H1 (cell line): ENCODE measurements around the gene CDC42EP3. TPM values are rescaled to one million over a fixed set of nuclear protein-coding genes. Genes with fewer than 3 reads are reported as not detected.

Experiments used
- CTCF ChIA-PET: fragments of 300-600 bp; sonication (Branson Sonifier 250); formaldehyde crosslinking; loops from one replicate; lab custom pipeline; 2021; ENCODE audit not compliant: partially characterized antibody; lab: Charles Lee
- POLR2A ChIA-PET: fragments of 300-600 bp; sonication (Branson Sonifier 250); formaldehyde crosslinking; loops from one replicate; lab custom pipeline; 2021; ENCODE audit warnings: inconsistent platforms; ENCODE audit not compliant: partially characterized antibody; lab: Charles Lee
- DNase-seq, 2 experiments: peaks; one replicate each; pipeline versions ENCODE4 v3.0.0 to v3.0.0-alpha.2; 2010 to 2022; ENCODE audit warnings: low spot score in 2 of 2, low read depth in 1 of 2, mixed read lengths in 1 of 2
- FAIRE-seq: peaks from 2 replicates; lab custom pipeline; 2011; peaks lifted over from hg19 to GRCh38; lab: Jason Lieb, UNC
- H2AFZ ChIP-seq: 2 replicates; pipeline ENCODE4 v1.8.1; 2012; ENCODE audit warnings: low read length, inconsistent platforms
- H2AK5ac ChIP-seq: 2 replicates; pipeline ENCODE4 v1.6.1; 2013; ENCODE audit warnings: low read depth, low read length
- H2BK120ac ChIP-seq: replicated peaks from 2 replicates; pipeline ENCODE3; 2013; ENCODE audit warnings: low read depth, low read length, inconsistent platforms
- H2BK12ac ChIP-seq: 2 replicates; pipeline ENCODE4 v1.6.1; 2013; ENCODE audit warnings: low read depth, low read length
- H2BK15ac ChIP-seq: 2 replicates; pipeline ENCODE4 v1.6.1; 2013; ENCODE audit warnings: low read length
- H2BK20ac ChIP-seq: 2 replicates; pipeline ENCODE4 v1.6.1; 2013; ENCODE audit warnings: low read length
- H2BK5ac ChIP-seq: 2 replicates; pipeline ENCODE4 v1.6.1; 2013; ENCODE audit warnings: low read depth, low read length
- H3K14ac ChIP-seq: 2 replicates; pipeline ENCODE4 v1.6.1; 2013; ENCODE audit warnings: inconsistent platforms; ENCODE audit not compliant: insufficient read length
- H3K18ac ChIP-seq: 2 replicates; pipeline ENCODE4 v1.6.1; 2013; ENCODE audit warnings: low read length; ENCODE audit errors: extremely low read depth
- H3K23ac ChIP-seq: 2 replicates; pipeline ENCODE4 v1.6.1; 2013; ENCODE audit warnings: inconsistent platforms; ENCODE audit not compliant: insufficient read length
- H3K23me2 ChIP-seq: 2 replicates; pipeline ENCODE4 v1.6.1; 2013; ENCODE audit warnings: low read depth, low read length
- H3K27ac ChIP-seq: 2 replicates; pipeline ENCODE4 v1.6.1; 2011; ENCODE audit warnings: low read depth, low read length, inconsistent platforms
- H3K27me3 ChIP-seq, 4 experiments: replicated peaks in 1 of 4; 1 replicate in 1 of 4; 2 replicates in 3 of 4; pipeline versions ENCODE4 v1.6.1 to v1.8.1; 2011 to 2013; ENCODE audit warnings: low read length in 3 of 4, mild to moderate bottlenecking in 3 of 4, inconsistent platforms in 2 of 4, mixed read lengths in 2 of 4, moderate library complexity in 1 of 4; ENCODE audit not compliant: control insufficient read depth in 3 of 4, insufficient read depth in 3 of 4; ENCODE audit errors: extremely low read depth in 1 of 4
- H3K36me3 ChIP-seq, 4 experiments: 2 replicates each; pipeline versions ENCODE4 v1.6.1 to v1.8.1; 2011 to 2013; ENCODE audit warnings: mild to moderate bottlenecking in 4 of 4, low read length in 3 of 4, moderate library complexity in 2 of 4, control low read depth in 1 of 4, inconsistent platforms in 1 of 4; ENCODE audit not compliant: insufficient read depth in 4 of 4, control insufficient read depth in 2 of 4
- H3K4ac ChIP-seq: replicated peaks from 2 replicates; pipeline ENCODE3; 2013; ENCODE audit warnings: low read length, low read depth, mixed read lengths, inconsistent platforms; ENCODE audit not compliant: insufficient read length
- H3K4me1 ChIP-seq, 4 experiments: replicated peaks in 1 of 4; 1 replicate in 1 of 4; 2 replicates in 3 of 4; pipeline versions ENCODE4 v1.6.1 to v1.8.1; 2011 to 2013; ENCODE audit warnings: low read length in 3 of 4, inconsistent platforms in 2 of 4, mixed read lengths in 1 of 4; ENCODE audit not compliant: insufficient read depth in 4 of 4, control insufficient read depth in 3 of 4
- H3K4me2 ChIP-seq, 2 experiments: 2 replicates each; pipeline versions ENCODE4 v1.6.1 to v1.8.1; 2011 to 2013; ENCODE audit warnings: low read depth in 2 of 2, low read length in 2 of 2, control low read depth in 1 of 2, inconsistent platforms in 1 of 2, mild to moderate bottlenecking in 1 of 2; ENCODE audit not compliant: insufficient read depth in 1 of 2
- H3K4me3 ChIP-seq, 4 experiments: fragments of 200-600, 300-600 bp in 1 of 4; sonication (generic), shearing (Covaris generic), sonication (Bioruptor Twin) in 1 of 4; 2 replicates each; pipeline versions ENCODE4 v1.5.1 to v1.8.1; 2011 to 2016; ENCODE audit warnings: low read length in 4 of 4, low read depth in 3 of 4, control low read depth in 2 of 4, inconsistent platforms in 2 of 4, mild to moderate bottlenecking in 2 of 4, mixed read lengths in 1 of 4, moderate library complexity in 1 of 4; ENCODE audit not compliant: insufficient read depth in 2 of 4; ENCODE audit errors: extremely low read depth in 1 of 4
- H3K56ac ChIP-seq: replicated peaks from 2 replicates; pipeline ENCODE3; 2013; ENCODE audit warnings: low read depth, mild to moderate bottlenecking, mixed read lengths, low read length, inconsistent platforms; ENCODE audit not compliant: insufficient read length
- H3K79me1 ChIP-seq: 2 replicates; pipeline ENCODE4 v1.6.1; 2013; ENCODE audit warnings: low read depth, low read length, control low read depth
- H3K79me2 ChIP-seq, 2 experiments: 2 replicates each; pipeline versions ENCODE4 v1.6.1 to v1.8.1; 2012 to 2013; ENCODE audit warnings: low read length in 2 of 2, mild to moderate bottlenecking in 2 of 2, inconsistent platforms in 1 of 2; ENCODE audit not compliant: insufficient read depth in 2 of 2, control insufficient read depth in 1 of 2
- H3K9ac ChIP-seq, 4 experiments: replicated peaks in 1 of 4; 1 replicate in 1 of 4; 2 replicates in 3 of 4; pipeline versions ENCODE4 v1.6.1 to v1.8.1; 2011 to 2013; ENCODE audit warnings: low read depth in 3 of 4, low read length in 3 of 4, control low read depth in 2 of 4, mild to moderate bottlenecking in 2 of 4, moderate library complexity in 2 of 4, inconsistent platforms in 1 of 4; ENCODE audit errors: extremely low read depth in 1 of 4
- H3K9me3 ChIP-seq, 2 experiments: 2 replicates each; pipeline versions ENCODE4 v1.6.1 to v1.8.1; 2012 to 2013; ENCODE audit warnings: mild to moderate bottlenecking in 2 of 2, moderate library complexity in 2 of 2, control low read depth in 1 of 2, inconsistent platforms in 1 of 2, low read depth in 1 of 2, low read length in 1 of 2, mixed read lengths in 1 of 2; ENCODE audit not compliant: insufficient read depth in 2 of 2
- H4K20me1 ChIP-seq, 2 experiments: replicated peaks in 1 of 2; 2 replicates each; pipeline versions ENCODE3 to v1.8.1; 2011 to 2013; ENCODE audit warnings: inconsistent platforms in 2 of 2, low read length in 2 of 2, mild to moderate bottlenecking in 1 of 2; ENCODE audit not compliant: insufficient read depth in 2 of 2, control insufficient read depth in 1 of 2
- H4K5ac ChIP-seq: 2 replicates; pipeline ENCODE4 v1.6.1; 2013; ENCODE audit warnings: low read length, low read depth, mixed read lengths, inconsistent platforms; ENCODE audit not compliant: insufficient read length
- H4K8ac ChIP-seq: 2 replicates; pipeline ENCODE4 v1.8.0; 2013; ENCODE audit warnings: mild to moderate bottlenecking, moderate library complexity, low read length, inconsistent platforms; ENCODE audit not compliant: insufficient read depth; ENCODE audit errors: extremely low read depth
- H4K91ac ChIP-seq: replicated peaks from 2 replicates; pipeline ENCODE3; 2013; ENCODE audit warnings: low read length, mixed read lengths, inconsistent platforms; ENCODE audit not compliant: insufficient read length
- CHD1 ChIP-seq: IDR thresholded peaks from 2 replicates; pipeline ENCODE4 v1.6.1; 2012; ENCODE audit warnings: low read depth, low read length, improper control_type of control experiment
- CHD2 ChIP-seq: IDR thresholded peaks from 2 replicates; pipeline ENCODE4 v1.6.1; 2012; ENCODE audit warnings: low read length, improper control_type of control experiment
- CREB1 ChIP-seq: IDR thresholded peaks from 2 replicates; pipeline ENCODE4 v1.6.1; 2012; ENCODE audit warnings: inconsistent platforms
- EZH2 ChIP-seq: fragments of 200-600 bp; sonication (generic); IDR thresholded peaks from 2 replicates; pipeline ENCODE4 v1.7.1; 2012; ENCODE audit warnings: low read depth, mild to moderate bottlenecking, moderate library complexity, low read length, inconsistent platforms; ENCODE audit not compliant: severe bottlenecking
- GTF2F1 ChIP-seq: IDR thresholded peaks from 2 replicates; pipeline ENCODE4 v1.6.1; 2012; ENCODE audit warnings: low read depth, low read length, improper control_type of control experiment, borderline replicate concordance
- MAFK ChIP-seq: IDR thresholded peaks from 2 replicates; pipeline ENCODE4 v1.6.1; 2012; ENCODE audit warnings: low read depth, mild to moderate bottlenecking, improper control_type of control experiment, low read length
- NRF1 ChIP-seq: IDR thresholded peaks from 2 replicates; pipeline ENCODE4 v1.6.1; 2011; ENCODE audit warnings: mild to moderate bottlenecking, low read depth, low read length, improper control_type of control experiment
- POU5F1 ChIP-seq: IDR thresholded peaks from 2 replicates; pipeline ENCODE4 v1.6.1; 2011; ENCODE audit warnings: low read depth, mild to moderate bottlenecking, low read length, moderate library complexity
- RFX5 ChIP-seq: IDR thresholded peaks from 2 replicates; pipeline ENCODE4 v1.6.1; 2011; ENCODE audit warnings: low read depth, low read length, improper control_type of control experiment, borderline replicate concordance
- RNF2 ChIP-seq: fragments of 200-900, 300-1000 bp; sonication (generic); IDR thresholded peaks from 2 replicates; pipeline ENCODE4 v1.7.1; 2016; ENCODE audit warnings: borderline replicate concordance, low read depth, mild to moderate bottlenecking, antibody characterized with exemption, low read length; ENCODE audit not compliant: poor library complexity, severe bottlenecking; ENCODE audit errors: missing control alignments
- SP2 ChIP-seq: IDR thresholded peaks from 2 replicates; pipeline ENCODE4 v1.6.1; 2012; ENCODE audit warnings: mild to moderate bottlenecking, low read length, inconsistent platforms
- SUZ12 ChIP-seq: fragments of 200-600 bp; sonication (generic); IDR thresholded peaks from 2 replicates; pipeline ENCODE4 v1.6.1; 2012; ENCODE audit warnings: mild to moderate bottlenecking, inconsistent platforms, low read length, moderate library complexity, mixed read lengths
- TCF12 ChIP-seq: IDR thresholded peaks from 2 replicates; pipeline ENCODE4 v1.6.1; 2011; ENCODE audit warnings: low read depth, mild to moderate bottlenecking, low read length
- polyA plus RNA-seq, 7 experiments: library from polyadenylated mRNA; depleted of rRNA in 3 of 7; stranded (reverse) in 5 of 7; unstranded in 2 of 7; fragments of >200 nt in 5 of 7; fragments of 200-250 nt in 2 of 7; gene quantifications; 1 replicate in 5 of 7; 2 replicates in 1 of 7; 4 replicates in 1 of 7; pipeline versions ENCODE4 v1.2.1 to v1.2.3, GENCODE V29; 2011 to 2013; ENCODE audit warnings: missing spikeins in 2 of 7, mixed read lengths in 2 of 7
- total RNA-seq: library from RNA; stranded (reverse); fragmentation: NEBNext Ultra II Directional; extraction: Animal tissue kit (Norgen Biotek cat#: 25700); gene quantifications from 2 replicates; pipeline ENCODE4 v1.2.1, GENCODE V29; 2021
- TF ChIP-seq, protein P1 (sequence below): IDR thresholded peaks from 2 replicates; pipeline ENCODE4 v1.6.1; 2012; ENCODE audit warnings: low read length, inconsistent platforms

Gene CDC42EP3
- total and polyA plus RNA-seq, 2 of the 8 experiments (the other 6 are each of a cell fraction or from before 2014, with no cell fraction given) = 18.4 to 24.7 TPM

DNA sequence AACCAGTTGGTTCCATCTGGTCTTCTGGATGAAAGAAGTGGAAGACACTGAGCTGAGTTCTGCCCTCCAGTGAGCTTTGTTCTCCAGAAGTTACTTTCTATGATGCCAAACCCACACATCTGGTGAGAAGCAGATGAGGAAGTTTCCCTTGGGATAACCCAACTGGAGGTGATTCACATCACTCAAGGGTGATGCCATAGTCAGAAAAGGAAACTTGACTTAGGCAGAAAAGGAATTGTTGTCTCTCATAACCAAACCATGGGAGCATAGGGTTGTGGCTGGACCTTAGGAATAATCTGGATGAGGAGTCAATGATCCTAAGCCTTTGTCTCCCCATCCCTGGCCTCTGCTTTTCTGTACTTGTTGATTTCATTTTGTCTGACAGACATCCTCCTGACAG, 43.7 kb downstream of the CDC42EP3 start:
- FAIRE-seq = no peak
- Histone ChIP-seq H3K79me2 (no peaks in the 10 kb centered on the region), H2AFZ (no peak overlapping the region), H2BK120ac (no peak overlapping the region), H3K27ac (no peak overlapping the region), H2BK15ac (no peak overlapping the region), H2BK12ac (no peak overlapping the region), H3K18ac (no peak overlapping the region), H4K20me1 (no peaks in the 10 kb centered on the region), H2BK5ac (no peak overlapping the region), H2BK20ac (no peak overlapping the region), H3K4me2 (no peak overlapping the region), H4K8ac (no peak overlapping the region), H3K79me1 (no peaks in the 10 kb centered on the region), H3K9me3 (no peaks in the 10 kb centered on the region), H3K4me3 (no peak overlapping the region), H3K4ac (no peak overlapping the region), H3K27me3 (no peaks in the 10 kb centered on the region), H3K56ac (no peak overlapping the region), H3K36me3 (no peaks in the 10 kb centered on the region), H3K23ac (no peak overlapping the region), H3K14ac (no peak overlapping the region), H4K5ac (no peak overlapping the region), H4K91ac (no peak overlapping the region), H2AK5ac (no peak overlapping the region), H3K4me1 (no peaks in the 10 kb centered on the region), H3K9ac (no peak overlapping the region), H3K23me2 (no peaks in the 10 kb centered on the region)
- no peak for TF ChIP-seq SP2
- TF ChIP-seq CHD1 = no peak
- TF ChIP-seq NRF1 = no peak
- TF ChIP-seq CHD2 = no peak
- TF ChIP-seq TCF12 = no peak
- no peak for TF ChIP-seq SUZ12
- TF ChIP-seq, protein P1, sequence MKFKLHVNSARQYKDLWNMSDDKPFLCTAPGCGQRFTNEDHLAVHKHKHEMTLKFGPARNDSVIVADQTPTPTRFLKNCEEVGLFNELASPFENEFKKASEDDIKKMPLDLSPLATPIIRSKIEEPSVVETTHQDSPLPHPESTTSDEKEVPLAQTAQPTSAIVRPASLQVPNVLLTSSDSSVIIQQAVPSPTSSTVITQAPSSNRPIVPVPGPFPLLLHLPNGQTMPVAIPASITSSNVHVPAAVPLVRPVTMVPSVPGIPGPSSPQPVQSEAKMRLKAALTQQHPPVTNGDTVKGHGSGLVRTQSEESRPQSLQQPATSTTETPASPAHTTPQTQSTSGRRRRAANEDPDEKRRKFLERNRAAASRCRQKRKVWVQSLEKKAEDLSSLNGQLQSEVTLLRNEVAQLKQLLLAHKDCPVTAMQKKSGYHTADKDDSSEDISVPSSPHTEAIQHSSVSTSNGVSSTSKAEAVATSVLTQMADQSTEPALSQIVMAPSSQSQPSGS = no peak
- TF ChIP-seq CREB1 = no peak
- no peak for TF ChIP-seq GTF2F1
- TF ChIP-seq EZH2 = no peak
- TF ChIP-seq MAFK = no peak
- TF ChIP-seq RFX5 = no peak
- no peak for TF ChIP-seq RNF2
- no peak for TF ChIP-seq POU5F1
- CTCF ChIA-PET = interaction anchor here (0.8 to 1.6 kb wide), 2 partner anchors 10 to 182 kb away, joined by 4 read pairs; no protein-coding TSS in a partner anchor
- no peak for DNase-seq
- POLR2A ChIA-PET = interaction anchor here (0.6 kb wide), 1 partner anchor 21 kb away, joined by 3 read pairs; no protein-coding TSS in a partner anchor
